ENCODE data around the gene CCDC40. TPM values are rescaled to one million over a fixed set of nuclear protein-coding genes. Genes with fewer than 3 reads are reported as not detected.

The CCDC40 gene
- total and polyA plus RNA-seq, 9 donors, result 3.2 to 7.1 (median 4.4) TPM

- Histone ChIP-seq H3K4me1 (ENCODE audit: control insufficient read depth, insufficient read depth, low read length) (peaks cover 36% of the 10 kb centered on the region), H3K27me3 (ENCODE audit: control insufficient read depth, insufficient read depth, low read length) (no peaks in the 10 kb centered on the region), H3K27ac (ENCODE audit: low read length) (no peak overlapping the region), H3K4me3 (ENCODE audit: low read length) (no peak overlapping the region), H3K9me3 (replicated peaks; ENCODE audit: control insufficient read depth, low read depth, low read length) (no peaks in the 10 kb centered on the region), H3K36me3 (ENCODE audit: control insufficient read depth, insufficient read depth, low read length) (peaks cover 57% of the 10 kb centered on the region)
- 75% methylated on average over 17 of the region's 18 CpGs for WGBS (ENCODE audit: insufficient coverage)
- DNase-seq, result no peak
Measured at GRCh38 chr17:80008848-80009247, 27.6 kb upstream of the CCDC40 start.

GRCh38 chr17:80009391-80010282 lies 26.8 kb upstream of the CCDC40 start:
- Histone ChIP-seq H3K27ac (ENCODE audit: low read length) (no peak overlapping the region), H3K27me3 (ENCODE audit: control insufficient read depth, insufficient read depth, low read length) (no peaks in the 10 kb centered on the region), H3K36me3 (ENCODE audit: control insufficient read depth, insufficient read depth, low read length) (peaks cover 53% of the 10 kb centered on the region), H3K4me1 (ENCODE audit: control insufficient read depth, insufficient read depth, low read length) (peaks cover 38% of the 10 kb centered on the region), H3K4me3 (ENCODE audit: low read length) (no peak overlapping the region), H3K9me3 (replicated peaks; ENCODE audit: control insufficient read depth, low read depth, low read length) (no peaks in the 10 kb centered on the region)
- no peak for DNase-seq
- WGBS (ENCODE audit: insufficient coverage), result 88% methylated on average over 27 of the region's 34 CpGs

GRCh38 chr17:80010283-80010858 lies 26.1 kb upstream of the CCDC40 start:
- Histone ChIP-seq H3K4me1 (ENCODE audit: control insufficient read depth, insufficient read depth, low read length) (peaks cover 42% of the 10 kb centered on the region), H3K9me3 (replicated peaks; ENCODE audit: control insufficient read depth, low read depth, low read length) (no peaks in the 10 kb centered on the region), H3K4me3 (ENCODE audit: low read length) (no peak overlapping the region), H3K36me3 (ENCODE audit: control insufficient read depth, insufficient read depth, low read length) (peaks cover 48% of the 10 kb centered on the region), H3K27ac (ENCODE audit: low read length) (no peak overlapping the region), H3K27me3 (ENCODE audit: control insufficient read depth, insufficient read depth, low read length) (no peaks in the 10 kb centered on the region)
- WGBS (ENCODE audit: insufficient coverage), result 87% methylated on average over 32 of the region's 33 CpGs
- no peak for DNase-seq

GRCh38 chr17:80011989-80012555 lies 24.4 kb upstream of the CCDC40 start:
- no peak for DNase-seq
- Histone ChIP-seq H3K27ac (ENCODE audit: low read length) (peak overlapping the region; percentile 20), H3K9me3 (replicated peaks; ENCODE audit: control insufficient read depth, low read depth, low read length) (no peaks in the 10 kb centered on the region), H3K4me3 (ENCODE audit: low read length) (no peak overlapping the region), H3K27me3 (ENCODE audit: control insufficient read depth, insufficient read depth, low read length) (no peaks in the 10 kb centered on the region), H3K36me3 (ENCODE audit: control insufficient read depth, insufficient read depth, low read length) (peaks cover 48% of the 10 kb centered on the region), H3K4me1 (ENCODE audit: control insufficient read depth, insufficient read depth, low read length) (peaks cover 40% of the 10 kb centered on the region)
- WGBS (ENCODE audit: insufficient coverage), result 72% methylated on average over 4 of the region's 10 CpGs

- peak; percentile 56 for DNase-seq
- Histone ChIP-seq H3K4me1 (ENCODE audit: control insufficient read depth, insufficient read depth, low read length) (peaks cover 44% of the 10 kb centered on the region), H3K27ac (ENCODE audit: low read length) (peak overlapping the region; percentile 31), H3K27me3 (ENCODE audit: control insufficient read depth, insufficient read depth, low read length) (no peaks in the 10 kb centered on the region), H3K9me3 (replicated peaks; ENCODE audit: control insufficient read depth, low read depth, low read length) (no peaks in the 10 kb centered on the region), H3K4me3 (ENCODE audit: low read length) (no peak overlapping the region), H3K36me3 (ENCODE audit: control insufficient read depth, insufficient read depth, low read length) (peaks cover 41% of the 10 kb centered on the region)
- 77% methylated on average over 18 of the region's 33 CpGs for WGBS (ENCODE audit: insufficient coverage)
Measured at GRCh38 chr17:80012765-80013741, 23.4 kb upstream of the CCDC40 start.

GRCh38 chr17:80017226-80018010 lies 19.0 kb upstream of the CCDC40 start:
- no peak for DNase-seq
- 87% methylated on average over 8 of the region's 18 CpGs for WGBS (ENCODE audit: insufficient coverage)

GRCh38 chr17:80018917-80019651 lies 17.4 kb upstream of the CCDC40 start:
- no peaks in the 10 kb centered on the region for H3K9me3 ChIP-seq (replicated peaks; ENCODE audit: control insufficient read depth, low read depth, low read length)
- no peak overlapping the region for H3K4me3 ChIP-seq (ENCODE audit: low read length)
- H3K27ac ChIP-seq (ENCODE audit: low read length), result peak overlapping the region; percentile 78
- peak; percentile 80 for DNase-seq
- H3K27me3 ChIP-seq (ENCODE audit: control insufficient read depth, insufficient read depth, low read length), result no peaks in the 10 kb centered on the region
- H3K36me3 ChIP-seq (ENCODE audit: control insufficient read depth, insufficient read depth, low read length), result peaks cover 3% of the 10 kb centered on the region
- H3K4me1 ChIP-seq (ENCODE audit: control insufficient read depth, insufficient read depth, low read length), result peaks cover 48% of the 10 kb centered on the region
- WGBS (ENCODE audit: insufficient coverage), result 56% methylated on average over 16 of the region's 21 CpGs

More at GRCh38 chr17:80017226-80018010, 19.0 kb upstream of the CCDC40 start:
- H3K27ac ChIP-seq (ENCODE audit: low read length), result no peak overlapping the region
- no peaks in the 10 kb centered on the region for H3K9me3 ChIP-seq (replicated peaks; ENCODE audit: control insufficient read depth, low read depth, low read length)
- H3K4me1 ChIP-seq (ENCODE audit: control insufficient read depth, insufficient read depth, low read length), result peaks cover 46% of the 10 kb centered on the region
- no peaks in the 10 kb centered on the region for H3K27me3 ChIP-seq (ENCODE audit: control insufficient read depth, insufficient read depth, low read length)
- no peak overlapping the region for H3K4me3 ChIP-seq (ENCODE audit: low read length)
- H3K36me3 ChIP-seq (ENCODE audit: control insufficient read depth, insufficient read depth, low read length), result peaks cover 11% of the 10 kb centered on the region

- Histone ChIP-seq H3K27ac (ENCODE audit: low read length) (peak overlapping the region; percentile 13), H3K9me3 (replicated peaks; ENCODE audit: control insufficient read depth, low read depth, low read length) (no peaks in the 10 kb centered on the region), H3K4me3 (ENCODE audit: low read length) (no peak overlapping the region), H3K27me3 (ENCODE audit: control insufficient read depth, insufficient read depth, low read length) (no peaks in the 10 kb centered on the region), H3K4me1 (ENCODE audit: control insufficient read depth, insufficient read depth, low read length) (peaks cover 66% of the 10 kb centered on the region), H3K36me3 (ENCODE audit: control insufficient read depth, insufficient read depth, low read length) (peaks cover 5% of the 10 kb centered on the region)
- 100% methylated on average over 1 of the region's 2 CpGs for WGBS (ENCODE audit: insufficient coverage)
- DNase-seq, result no peak
Measured at GRCh38 chr17:80021600-80021999, 14.8 kb upstream of the CCDC40 start.
